Neural progenitor cell (in vitro differentiated cells): ENCODE results near the gene ADD3. TPM values are rescaled to one million over a fixed set of nuclear protein-coding genes. Genes with fewer than 3 reads are reported as not detected.

Experiments
- DNase-seq: peaks from one replicate; pipeline ENCODE4 v3.0.0-alpha.2; 2016; ENCODE audit warnings: low spot score
- H2AFZ ChIP-seq: fragments of 200-600 bp; sonication (generic); replicated peaks from 2 replicates; pipeline ENCODE4 v1.6.1; 2016; ENCODE audit warnings: antibody characterized with exemption
- H3F3A ChIP-seq: fragments of 200-600 bp; sonication (generic); 2 replicates; pipeline ENCODE4 v1.6.1; 2016; ENCODE audit warnings: antibody characterized with exemption, low read depth
- H3K27ac ChIP-seq: fragments of 200-600 bp; sonication (generic); 2 replicates; pipeline ENCODE4 v1.5.1; 2016; ENCODE audit warnings: mild to moderate bottlenecking
- H3K27me3 ChIP-seq: fragments of 200-600 bp; sonication (generic); 2 replicates; pipeline ENCODE4 v1.6.1; 2016; ENCODE audit warnings: mild to moderate bottlenecking, moderate library complexity
- H3K36me3 ChIP-seq: fragments of 200-600 bp; sonication (generic); 2 replicates; pipeline ENCODE4 v1.5.1; 2016
- H3K4me1 ChIP-seq: fragments of 200-600 bp; sonication (generic); 2 replicates; pipeline ENCODE4 v1.6.1; 2016; ENCODE audit warnings: mixed run types
- H3K4me2 ChIP-seq: fragments of 200-600 bp; sonication (generic); 2 replicates; pipeline ENCODE4 v1.6.1; 2016
- H3K4me3 ChIP-seq: fragments of 200-600 bp; sonication (generic); 2 replicates; pipeline ENCODE4 v1.5.1; 2016
- H3K79me2 ChIP-seq: fragments of 200-600 bp; sonication (generic); 2 replicates; pipeline ENCODE4 v1.6.1; 2016; ENCODE audit warnings: low read depth
- H3K9ac ChIP-seq: fragments of 200-600 bp; sonication (generic); 2 replicates; pipeline ENCODE4 v1.6.1; 2016
- H3K9me3 ChIP-seq: fragments of 200-600 bp; sonication (generic); 2 replicates; pipeline ENCODE4 v1.5.1; 2016; ENCODE audit warnings: low read depth
- H4K20me1 ChIP-seq: fragments of 200-600 bp; sonication (generic); 2 replicates; pipeline ENCODE4 v1.6.1; 2016; ENCODE audit warnings: low read depth
- H3K27ac Mint-ChIP-seq: 3 replicates; pipeline ENCODE4 v1.8.0; 2021; ENCODE audit warnings: mixed read lengths
- H3K27me3 Mint-ChIP-seq: 2 replicates; pipeline ENCODE4 v1.8.0; 2022; ENCODE audit warnings: low read depth, mild to moderate bottlenecking, inconsistent platforms, moderate library complexity, mixed read lengths; ENCODE audit not compliant: insufficient read depth
- H3K36me3 Mint-ChIP-seq: 3 replicates; pipeline ENCODE4 v1.8.0; 2021; ENCODE audit warnings: mixed read lengths
- H3K4me1 Mint-ChIP-seq: 3 replicates; pipeline ENCODE4 v1.8.0; 2021; ENCODE audit warnings: mixed read lengths
- H3K4me3 Mint-ChIP-seq: 3 replicates; pipeline ENCODE4 v1.8.0; 2021; ENCODE audit warnings: mild to moderate bottlenecking, moderate library complexity, mixed read lengths
- H3K9me3 Mint-ChIP-seq: 3 replicates; pipeline ENCODE4 v1.8.0; 2020; ENCODE audit warnings: mixed read lengths
- EZH2 ChIP-seq: fragments of 200-600 bp; sonication (generic); IDR thresholded peaks from 2 replicates; pipeline ENCODE4 v1.6.1; 2017; ENCODE audit warnings: antibody characterized with exemption, mild to moderate bottlenecking, moderate library complexity
- EZH2phosphoT487 ChIP-seq: fragments of 200-600 bp; sonication (generic); IDR thresholded peaks from 2 replicates; pipeline ENCODE4 v1.6.1; 2017; ENCODE audit warnings: antibody characterized with exemption
- total RNA-seq: library from RNA; depleted of rRNA; stranded (reverse); fragments of >200 nt; gene quantifications from 2 replicates; pipeline ENCODE4 v1.2.3, GENCODE V29; 2015; ENCODE audit warnings: low replicate concordance
- TF ChIP-seq, protein P1 (sequence below): fragments of 200-600 bp; sonication (generic); IDR thresholded peaks from 2 replicates; pipeline ENCODE4 v1.5.1; 2017; ENCODE audit warnings: antibody characterized with exemption, mild to moderate bottlenecking

The ADD3 gene
- total RNA-seq, 1 donor from 2014 or later: 345 TPM

DNA sequence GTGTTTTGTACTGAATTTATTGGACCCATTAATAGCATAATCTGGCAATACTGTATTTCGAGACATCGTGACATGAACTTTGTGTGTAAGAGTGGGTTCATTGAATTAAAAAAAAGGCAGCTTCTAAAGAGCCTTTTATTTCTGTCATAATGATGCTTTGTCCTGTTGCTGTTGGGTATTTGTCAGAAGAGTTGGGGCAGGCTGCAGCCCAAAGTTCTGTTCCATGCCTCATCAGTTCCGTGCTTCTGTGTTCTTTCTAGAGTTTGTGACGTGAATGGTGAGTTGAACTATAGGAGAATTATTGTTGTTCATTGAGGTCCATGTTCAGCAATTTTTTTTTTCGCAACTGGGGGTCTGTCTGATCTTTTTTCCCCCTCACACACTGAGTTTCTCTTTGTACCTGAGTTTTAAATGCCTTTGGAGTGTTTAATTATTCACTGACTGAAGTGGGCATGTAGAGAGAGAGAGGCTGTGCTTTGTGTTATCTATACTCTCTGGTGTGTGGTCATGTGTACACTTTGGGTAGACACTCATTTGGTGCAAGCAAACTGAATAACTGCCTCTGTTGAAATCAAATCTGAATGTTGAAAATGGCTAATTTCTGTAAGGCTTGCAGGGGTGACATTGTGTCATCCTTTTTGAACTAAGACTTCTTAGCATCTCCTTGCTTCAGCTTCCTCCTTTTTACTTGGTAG is 69.8 kb downstream of the ADD3 start:
- H3K27me3 Mint-ChIP-seq: peaks cover 3% of the 10 kb centered on the region
- Histone ChIP-seq H2AFZ (no peak overlapping the region), H3K4me2 (peak overlapping the region; percentile 10), H3K4me1 (peaks cover 37% of the 10 kb centered on the region), H3F3A (peaks cover 6% of the 10 kb centered on the region), H3K27me3 (no peaks in the 10 kb centered on the region), H3K27ac (peak overlapping the region; percentile 16), H3K9ac (no peak overlapping the region), H3K9me3 (no peaks in the 10 kb centered on the region), H3K79me2 (peaks cover 92% of the 10 kb centered on the region), H4K20me1 (peaks cover 52% of the 10 kb centered on the region), H3K36me3 (no peaks in the 10 kb centered on the region), H3K4me3 (no peak overlapping the region)
- DNase-seq: no peak
- H3K36me3 Mint-ChIP-seq: peaks cover under 1% of the 10 kb centered on the region
- H3K9me3 Mint-ChIP-seq: no peaks in the 10 kb centered on the region
- H3K4me3 Mint-ChIP-seq: no peak overlapping the region
- peak overlapping the region; percentile 20 for H3K27ac Mint-ChIP-seq
- H3K4me1 Mint-ChIP-seq: peaks cover 52% of the 10 kb centered on the region
- TF ChIP-seq EZH2 (no peak), EZH2phosphoT487 (no peak)
- TF ChIP-seq, protein P1, sequence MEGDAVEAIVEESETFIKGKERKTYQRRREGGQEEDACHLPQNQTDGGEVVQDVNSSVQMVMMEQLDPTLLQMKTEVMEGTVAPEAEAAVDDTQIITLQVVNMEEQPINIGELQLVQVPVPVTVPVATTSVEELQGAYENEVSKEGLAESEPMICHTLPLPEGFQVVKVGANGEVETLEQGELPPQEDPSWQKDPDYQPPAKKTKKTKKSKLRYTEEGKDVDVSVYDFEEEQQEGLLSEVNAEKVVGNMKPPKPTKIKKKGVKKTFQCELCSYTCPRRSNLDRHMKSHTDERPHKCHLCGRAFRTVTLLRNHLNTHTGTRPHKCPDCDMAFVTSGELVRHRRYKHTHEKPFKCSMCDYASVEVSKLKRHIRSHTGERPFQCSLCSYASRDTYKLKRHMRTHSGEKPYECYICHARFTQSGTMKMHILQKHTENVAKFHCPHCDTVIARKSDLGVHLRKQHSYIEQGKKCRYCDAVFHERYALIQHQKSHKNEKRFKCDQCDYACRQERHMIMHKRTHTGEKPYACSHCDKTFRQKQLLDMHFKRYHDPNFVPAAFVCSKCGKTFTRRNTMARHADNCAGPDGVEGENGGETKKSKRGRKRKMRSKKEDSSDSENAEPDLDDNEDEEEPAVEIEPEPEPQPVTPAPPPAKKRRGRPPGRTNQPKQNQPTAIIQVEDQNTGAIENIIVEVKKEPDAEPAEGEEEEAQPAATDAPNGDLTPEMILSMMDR: no peak

DNA sequence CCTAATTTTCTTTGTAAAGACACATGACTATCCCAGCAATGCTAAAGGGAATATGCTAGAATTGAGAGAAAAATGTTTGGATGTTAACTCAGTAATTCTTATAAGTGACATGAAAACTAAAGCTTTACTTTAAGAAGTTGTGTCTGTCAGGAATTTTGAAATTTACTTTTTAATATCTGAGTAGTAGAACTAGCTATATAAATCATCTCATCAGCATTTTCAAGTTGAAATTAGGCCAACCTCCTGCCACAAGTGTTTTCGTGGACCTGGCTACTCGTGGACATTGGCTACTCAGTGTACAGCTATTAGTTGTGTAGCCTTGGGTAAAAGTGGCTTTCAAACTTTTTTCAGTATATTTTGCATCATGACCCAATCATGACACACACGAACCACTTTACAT is 70.5 kb downstream of the ADD3 start:
- Histone ChIP-seq H3F3A (peaks cover 6% of the 10 kb centered on the region), H4K20me1 (peaks cover 52% of the 10 kb centered on the region), H3K4me2 (no peak overlapping the region), H3K9me3 (no peaks in the 10 kb centered on the region), H3K27me3 (no peaks in the 10 kb centered on the region), H3K4me1 (peaks cover 38% of the 10 kb centered on the region), H2AFZ (no peak overlapping the region), H3K9ac (no peak overlapping the region), H3K27ac (no peak overlapping the region), H3K4me3 (no peak overlapping the region), H3K79me2 (peaks cover 95% of the 10 kb centered on the region), H3K36me3 (no peaks in the 10 kb centered on the region)
- Mint-ChIP-seq H3K36me3 (peaks cover 5% of the 10 kb centered on the region), H3K27ac (no peak overlapping the region), H3K27me3 (peaks cover 3% of the 10 kb centered on the region), H3K9me3 (peaks cover 2% of the 10 kb centered on the region), H3K4me1 (peaks cover 58% of the 10 kb centered on the region), H3K4me3 (no peak overlapping the region)
- TF ChIP-seq EZH2 (no peak), EZH2phosphoT487 (no peak)
- TF ChIP-seq, protein P1: no peak
- no peak for DNase-seq

DNA sequence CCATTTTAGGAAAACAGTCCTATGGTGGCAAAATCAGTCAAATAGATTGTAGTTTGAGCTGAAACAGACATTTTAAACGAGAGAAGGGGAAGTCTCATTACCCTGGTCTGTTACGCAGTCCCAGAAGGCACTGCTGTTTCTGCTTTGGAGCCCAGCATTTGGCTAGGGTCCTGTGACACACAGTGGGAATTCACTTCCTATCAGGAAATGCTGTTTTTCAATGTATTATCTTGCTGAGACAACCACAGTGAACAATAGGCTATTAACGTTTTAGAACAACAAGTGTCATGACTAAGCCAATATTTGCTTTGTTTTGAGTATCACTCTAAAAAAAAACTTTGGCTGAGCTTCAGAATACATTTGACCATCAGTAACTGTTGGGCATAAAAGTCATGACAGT is 74.1 kb downstream of the ADD3 start:
- Mint-ChIP-seq H3K27me3 (no peaks in the 10 kb centered on the region), H3K4me1 (peaks cover 35% of the 10 kb centered on the region), H3K27ac (no peak overlapping the region), H3K36me3 (peaks cover 10% of the 10 kb centered on the region), H3K9me3 (peaks cover 2% of the 10 kb centered on the region), H3K4me3 (no peak overlapping the region)
- DNase-seq: no peak
- Histone ChIP-seq H3K27me3 (no peaks in the 10 kb centered on the region), H3K9ac (no peak overlapping the region), H3K79me2 (peaks cover 93% of the 10 kb centered on the region), H4K20me1 (peaks cover 30% of the 10 kb centered on the region), H3K4me3 (no peak overlapping the region), H3K9me3 (no peaks in the 10 kb centered on the region), H3K36me3 (no peaks in the 10 kb centered on the region), H3K4me1 (peaks cover 34% of the 10 kb centered on the region), H3K27ac (no peak overlapping the region), H3K4me2 (peak overlapping the region; percentile 15), H3F3A (peaks cover 6% of the 10 kb centered on the region), H2AFZ (no peak overlapping the region)
- TF ChIP-seq, protein P1: no peak
- no peak for TF ChIP-seq EZH2phosphoT487
- TF ChIP-seq EZH2: no peak
